Upper lobe of left lung (tissue), 4 donors: ENCODE results near the gene IP6K3.

Experiments used
- POLR2A ChIP-seq, 4 donors: fragments of 450-650 bp; IDR thresholded peaks; one replicate each; pipeline ENCODE4 v1.5.1; 2016 to 2017; ENCODE audit warnings: antibody characterized with exemption in 4 of 4, mild to moderate bottlenecking in 2 of 4
- POLR2AphosphoS5 ChIP-seq, 2 donors: sonication (generic); formaldehyde crosslinking; IDR thresholded peaks; one replicate each; pipeline ENCODE4 v1.5.1; 2017; ENCODE audit warnings: antibody characterized with exemption in 2 of 2
- TF ChIP-seq, protein P1 (sequence below), 6 experiments: fragments of 450-650 bp in 4 of 6; fragments of 200-600 bp in 2 of 6; sonication (generic) in 2 of 6; IDR thresholded peaks; one replicate each; pipeline ENCODE4 v1.5.1; 2016 to 2019; ENCODE audit warnings: antibody characterized with exemption in 6 of 6

DNA sequence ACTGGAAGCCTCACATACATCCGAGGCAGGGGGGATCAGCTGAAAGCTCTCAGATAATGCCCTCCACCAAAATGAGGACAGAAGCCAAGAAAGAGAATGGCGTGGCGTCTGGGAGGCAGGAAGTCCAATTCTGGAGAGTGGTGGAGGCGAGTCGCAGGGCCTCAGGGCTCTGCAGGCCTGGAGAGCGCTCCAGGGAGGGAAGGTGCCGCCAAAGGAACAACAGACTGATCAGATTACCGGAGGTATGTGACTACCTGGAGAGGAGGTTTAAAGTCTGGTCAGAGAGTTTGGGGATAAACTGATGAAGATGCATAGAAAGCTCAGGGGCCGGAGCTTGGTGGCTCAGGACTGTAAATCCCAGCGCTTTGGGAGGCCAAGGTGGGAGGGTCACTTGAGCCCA lies 11.2 kb upstream of the IP6K3 start:
- TF ChIP-seq, protein P1, sequence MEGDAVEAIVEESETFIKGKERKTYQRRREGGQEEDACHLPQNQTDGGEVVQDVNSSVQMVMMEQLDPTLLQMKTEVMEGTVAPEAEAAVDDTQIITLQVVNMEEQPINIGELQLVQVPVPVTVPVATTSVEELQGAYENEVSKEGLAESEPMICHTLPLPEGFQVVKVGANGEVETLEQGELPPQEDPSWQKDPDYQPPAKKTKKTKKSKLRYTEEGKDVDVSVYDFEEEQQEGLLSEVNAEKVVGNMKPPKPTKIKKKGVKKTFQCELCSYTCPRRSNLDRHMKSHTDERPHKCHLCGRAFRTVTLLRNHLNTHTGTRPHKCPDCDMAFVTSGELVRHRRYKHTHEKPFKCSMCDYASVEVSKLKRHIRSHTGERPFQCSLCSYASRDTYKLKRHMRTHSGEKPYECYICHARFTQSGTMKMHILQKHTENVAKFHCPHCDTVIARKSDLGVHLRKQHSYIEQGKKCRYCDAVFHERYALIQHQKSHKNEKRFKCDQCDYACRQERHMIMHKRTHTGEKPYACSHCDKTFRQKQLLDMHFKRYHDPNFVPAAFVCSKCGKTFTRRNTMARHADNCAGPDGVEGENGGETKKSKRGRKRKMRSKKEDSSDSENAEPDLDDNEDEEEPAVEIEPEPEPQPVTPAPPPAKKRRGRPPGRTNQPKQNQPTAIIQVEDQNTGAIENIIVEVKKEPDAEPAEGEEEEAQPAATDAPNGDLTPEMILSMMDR (IDR thresholded peaks at IDR 0.05): no peak
- TF ChIP-seq POLR2A (IDR thresholded peaks at IDR 0.05): no peak
- no peak for TF ChIP-seq POLR2AphosphoS5 (IDR thresholded peaks at IDR 0.05)
